Skin epidermis (tissue), 12 donors: ENCODE results near the gene SORBS1.

Source experiments
- H3K27ac ChIP-seq, 21 experiments: fragments of 200-600 bp; sonication (generic) in 11 of 21; one replicate each; pipeline ENCODE4 v1.5.0; 2020; ENCODE audit warnings: mild to moderate bottlenecking in 3 of 21, inconsistent platforms in 2 of 21, moderate library complexity in 2 of 21
- H3K4me3 ChIP-seq, 7 experiments: fragments of 200-600 bp; sonication (generic) in 2 of 7; one replicate each; pipeline ENCODE4 v1.5.0; 2020; ENCODE audit warnings: inconsistent platforms in 2 of 7, mild to moderate bottlenecking in 2 of 7, moderate library complexity in 1 of 7

SORBS1 gene

DNA sequence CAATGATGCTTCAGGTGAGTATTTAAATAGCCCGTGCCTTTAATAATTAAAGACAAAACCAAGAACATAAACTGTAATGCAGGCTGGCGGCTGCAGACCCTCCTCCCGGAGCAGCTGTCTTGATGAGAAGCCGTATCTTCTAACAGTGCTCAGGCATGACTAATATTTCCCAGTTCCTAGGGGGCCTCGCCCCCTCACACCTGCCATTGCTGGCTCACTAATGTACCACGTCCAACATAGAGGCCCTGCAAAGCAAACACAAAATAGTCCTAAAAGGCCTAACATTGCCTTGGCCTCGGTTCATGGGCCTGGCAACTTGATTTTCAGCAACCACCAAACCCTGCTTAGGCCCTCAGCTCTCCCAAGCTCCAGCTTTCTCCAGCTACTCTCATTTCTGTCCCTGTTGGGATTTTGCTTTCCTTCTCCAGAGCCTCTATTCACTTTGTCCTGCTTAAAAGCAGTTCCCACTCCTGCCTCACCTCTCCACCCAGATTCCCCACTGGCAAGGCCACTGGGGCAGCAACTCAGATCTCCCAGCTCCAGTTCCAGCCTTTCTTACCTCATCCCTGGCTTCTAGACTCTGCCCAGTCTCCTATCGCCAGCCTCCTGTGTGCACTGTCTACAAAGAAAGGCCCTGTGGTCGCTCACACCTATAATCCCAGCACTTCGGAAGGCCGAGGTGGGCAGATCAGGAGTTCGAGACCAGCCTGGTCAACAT lies 16.2 kb downstream of the SORBS1 start:
- no peak overlapping the region for H3K27ac ChIP-seq
- no peak overlapping the region for H3K4me3 ChIP-seq

DNA sequence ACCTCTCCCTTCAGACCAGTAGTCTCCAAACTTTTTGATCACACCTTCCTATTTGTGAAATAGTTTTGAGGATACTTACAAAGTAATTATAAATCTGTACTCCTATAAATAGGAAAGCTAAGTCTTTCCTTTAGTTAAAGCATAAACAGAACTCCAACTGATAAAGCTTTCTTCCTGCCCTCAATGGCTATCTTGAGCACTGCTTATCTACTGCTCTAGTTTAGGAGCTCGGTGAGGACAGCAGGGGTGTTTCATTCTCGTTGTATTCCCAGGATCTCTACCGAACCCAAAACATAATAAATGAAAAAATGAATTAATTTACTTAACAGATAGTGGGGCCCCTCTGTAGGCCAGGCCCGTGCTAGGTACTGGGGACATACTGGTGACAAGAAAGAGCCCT lies 17.7 kb downstream of the SORBS1 start:
- H3K4me3 ChIP-seq = no peak overlapping the region
- H3K27ac ChIP-seq = no peak overlapping the region

DNA sequence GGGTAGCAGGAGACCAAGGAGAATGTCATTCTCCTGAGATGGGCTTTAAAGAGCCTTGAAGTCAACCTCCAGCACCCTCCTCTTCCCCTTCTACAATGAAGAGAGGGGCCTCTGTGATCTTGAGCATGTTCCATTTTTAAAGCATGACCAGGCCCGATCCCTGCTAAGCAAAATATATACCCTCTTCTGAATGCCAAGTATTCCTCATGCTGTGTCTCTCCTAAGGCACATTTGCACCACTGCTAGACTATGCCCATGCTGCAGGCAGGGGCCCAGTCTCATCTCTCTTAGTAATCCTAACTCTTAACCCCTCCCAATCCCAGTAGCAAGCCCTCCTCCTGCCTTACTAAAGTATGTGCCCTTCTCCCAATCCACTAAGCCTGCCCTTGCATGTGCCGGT lies 18.4 kb downstream of the SORBS1 start:
- Histone ChIP-seq H3K4me3 (no peak overlapping the region), H3K27ac (no peak overlapping the region)

DNA sequence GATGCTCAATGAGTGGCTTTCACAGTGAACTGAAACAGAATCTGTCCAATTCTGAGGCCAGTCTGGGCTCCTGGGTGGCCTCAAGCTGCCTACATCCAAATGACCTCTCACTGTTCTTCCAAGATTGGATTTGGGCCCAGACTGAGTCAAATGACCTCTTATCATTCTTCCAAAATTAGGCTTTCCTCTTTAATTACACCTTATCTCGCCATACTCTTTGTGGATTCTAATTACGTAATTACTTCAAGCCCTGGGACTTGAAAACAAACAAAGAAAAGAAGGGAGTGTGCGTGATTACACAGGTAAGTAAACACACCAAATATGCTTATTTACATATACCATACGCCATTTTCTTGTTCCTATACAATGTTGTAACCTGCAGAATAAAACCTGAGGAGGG lies 18.8 kb downstream of the SORBS1 start:
- Histone ChIP-seq H3K4me3 (no peak overlapping the region), H3K27ac (no peak overlapping the region)

DNA sequence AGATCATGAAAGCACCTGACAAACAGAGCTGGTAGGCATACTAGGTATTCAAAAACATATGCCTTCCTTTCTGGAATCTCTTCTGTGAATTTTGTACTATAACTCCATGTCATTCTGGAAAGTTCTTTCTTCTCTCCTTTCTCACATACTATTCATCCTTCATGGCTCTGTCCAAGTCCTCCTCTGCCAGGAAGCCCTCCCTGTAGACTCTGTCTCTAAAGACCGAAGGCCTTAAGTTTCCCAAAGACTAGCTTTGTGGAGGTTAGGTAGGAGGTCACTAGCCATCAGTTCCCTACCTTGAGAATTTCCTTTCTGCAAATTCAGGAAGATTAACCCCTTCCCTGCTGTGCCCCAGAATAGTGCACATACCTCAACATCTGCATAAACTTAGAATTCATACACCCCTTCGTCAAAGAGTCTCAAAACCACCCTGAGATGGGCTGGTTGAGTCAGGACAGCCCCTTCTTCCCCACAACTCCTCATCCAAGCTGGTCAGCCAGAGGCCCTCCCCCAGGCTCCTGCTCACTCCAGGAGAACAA lies 20.6 kb downstream of the SORBS1 start:
- Histone ChIP-seq H3K27ac (no peak overlapping the region), H3K4me3 (no peak overlapping the region)

DNA sequence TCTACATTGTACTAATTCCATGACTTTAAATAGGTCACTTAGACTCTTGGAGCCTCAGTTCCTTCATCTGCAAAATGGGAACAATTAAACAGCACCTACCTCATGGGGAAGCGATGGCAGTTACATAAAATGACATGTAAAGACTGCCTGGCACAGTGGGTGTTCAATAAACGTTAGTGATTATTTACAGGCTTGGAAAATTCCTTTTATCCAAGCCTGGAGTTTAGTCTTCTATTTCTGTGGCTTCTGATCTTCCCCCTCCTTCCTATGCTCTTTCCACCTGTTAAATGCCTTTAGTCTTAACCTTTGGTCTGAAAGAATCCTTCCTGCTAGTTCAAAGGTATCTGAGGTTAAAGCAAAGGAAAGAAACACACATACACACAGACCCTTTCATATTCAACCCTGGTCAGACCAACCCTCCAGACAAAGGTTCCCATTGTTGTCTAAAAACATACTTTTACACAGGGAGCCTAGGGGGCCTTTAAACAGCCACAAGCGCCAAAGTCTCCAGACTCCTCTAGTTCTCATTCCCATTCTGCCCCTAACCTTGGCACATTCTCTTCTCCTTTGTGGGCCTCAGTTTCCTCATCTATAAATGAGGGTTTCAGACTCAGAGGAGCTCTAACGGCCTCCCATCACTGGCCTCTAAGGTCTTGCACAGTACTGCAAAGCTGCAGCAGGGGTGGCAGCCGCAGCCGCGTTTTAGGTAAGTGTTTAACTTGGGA lies 21.4 kb downstream of the SORBS1 start:
- H3K27ac ChIP-seq = no peak overlapping the region

DNA sequence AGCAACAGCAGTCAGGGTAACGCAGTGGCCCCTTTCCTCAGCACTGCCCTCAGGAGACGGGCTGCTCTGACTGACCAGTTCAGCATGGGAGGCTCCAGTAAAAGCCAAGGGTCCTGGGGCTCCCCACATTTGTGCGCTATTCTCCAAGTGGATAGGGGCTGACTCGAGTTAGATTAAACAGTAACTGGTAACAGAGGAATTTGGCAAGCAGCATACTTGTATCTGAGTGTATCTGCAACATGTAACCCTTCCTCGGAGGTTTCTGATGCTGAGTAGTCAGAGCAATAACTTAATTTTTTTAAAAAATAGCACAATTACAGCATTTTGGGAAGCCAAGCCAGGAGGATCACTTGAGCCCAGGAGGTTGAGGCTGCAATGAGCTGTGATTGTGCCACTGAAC lies 22.8 kb downstream of the SORBS1 start:
- H3K4me3 ChIP-seq = no peak overlapping the region
- H3K27ac ChIP-seq = no peak overlapping the region

More for the DNA sequence above, 21.4 kb downstream of the SORBS1 start:
- no peak overlapping the region for H3K4me3 ChIP-seq

DNA sequence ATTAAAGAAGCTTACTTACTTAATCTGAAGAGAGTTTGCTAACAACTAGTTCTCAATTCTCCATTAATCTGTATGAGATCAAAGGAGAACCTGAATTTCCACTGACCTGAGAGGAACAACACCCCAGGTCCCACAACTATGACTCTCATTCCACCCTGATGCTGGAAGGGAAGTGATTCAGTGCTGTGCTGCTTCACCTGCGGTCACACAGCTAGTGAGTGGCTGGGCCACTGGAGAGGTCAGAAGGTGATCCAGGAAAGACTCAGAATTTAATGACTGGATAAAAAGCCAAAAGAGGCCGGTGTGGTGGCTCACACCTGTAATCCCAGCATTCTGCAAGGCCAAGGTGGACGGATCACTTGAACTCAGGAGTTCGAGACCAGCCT lies 23.6 kb downstream of the SORBS1 start:
- no peak overlapping the region for H3K4me3 ChIP-seq
- no peak overlapping the region for H3K27ac ChIP-seq

DNA sequence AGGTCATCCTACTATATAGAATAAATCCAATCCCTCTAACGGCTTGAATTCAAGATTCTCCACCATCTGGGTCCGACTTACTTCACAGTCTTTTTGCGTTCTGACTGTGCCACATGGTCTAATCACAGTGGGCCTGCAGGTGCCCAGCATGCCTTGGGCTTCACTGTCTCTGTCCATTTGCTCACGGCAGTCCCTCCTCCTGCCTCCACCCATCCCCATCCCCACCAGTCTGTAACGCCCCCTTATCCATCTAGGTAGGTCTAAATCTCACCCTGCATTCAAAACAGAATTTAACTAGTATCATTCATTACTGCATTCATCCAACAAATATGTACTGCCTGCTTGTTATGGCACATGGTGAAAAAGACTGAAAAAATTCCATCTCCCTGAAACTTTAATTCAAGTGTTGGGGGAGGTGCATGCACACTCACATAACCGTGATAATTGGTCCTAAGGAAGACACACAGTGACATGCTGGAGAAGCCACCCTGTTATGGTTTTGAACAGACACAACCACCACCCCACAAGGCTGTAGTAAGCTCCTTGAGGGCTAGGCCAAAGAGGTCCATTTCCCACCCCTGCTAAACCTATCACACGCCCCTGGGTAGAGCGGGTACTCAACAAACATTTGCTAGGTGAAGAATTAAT lies 24.2 kb downstream of the SORBS1 start:
- H3K4me3 ChIP-seq = no peak overlapping the region
- H3K27ac ChIP-seq = no peak overlapping the region

DNA sequence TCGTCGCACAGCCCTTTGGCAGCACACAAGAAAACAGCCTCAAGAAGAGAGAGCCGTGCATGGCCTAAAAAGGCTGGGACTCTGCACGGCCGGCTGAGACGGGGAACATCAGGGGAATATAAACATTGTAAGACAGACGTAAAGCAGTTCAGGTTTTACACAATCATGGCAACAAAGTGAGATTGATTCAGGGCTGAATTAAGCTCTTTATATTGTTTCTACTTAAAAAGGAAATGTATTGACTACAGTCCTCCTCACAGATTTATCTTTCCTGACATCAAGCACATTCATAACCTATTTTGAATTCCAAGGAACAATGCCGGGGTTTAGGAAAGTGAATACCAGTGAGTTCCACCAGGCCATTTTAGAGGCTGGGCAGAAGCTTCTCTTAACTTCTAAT lies 25.2 kb downstream of the SORBS1 start:
- Histone ChIP-seq H3K27ac (no peak overlapping the region), H3K4me3 (no peak overlapping the region)

DNA sequence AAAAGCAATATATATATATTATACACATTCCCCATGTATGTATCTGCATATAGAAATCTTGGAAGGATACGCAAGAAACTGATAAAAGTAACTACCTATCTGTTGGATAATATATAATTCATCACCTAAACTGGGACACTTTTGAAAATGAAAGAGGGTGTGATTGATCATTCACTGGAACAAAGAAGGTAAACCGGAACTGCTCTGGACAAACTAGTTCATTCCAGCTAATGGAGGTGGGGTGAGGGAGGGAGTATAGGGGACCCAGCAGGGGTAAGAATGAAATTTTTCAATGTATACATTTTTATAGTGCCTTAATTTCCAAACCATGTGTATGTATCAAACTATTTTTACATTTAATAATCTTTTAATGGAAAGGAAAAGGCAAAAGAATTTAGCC lies 25.6 kb downstream of the SORBS1 start:
- H3K4me3 ChIP-seq = no peak overlapping the region
- H3K27ac ChIP-seq = no peak overlapping the region

DNA sequence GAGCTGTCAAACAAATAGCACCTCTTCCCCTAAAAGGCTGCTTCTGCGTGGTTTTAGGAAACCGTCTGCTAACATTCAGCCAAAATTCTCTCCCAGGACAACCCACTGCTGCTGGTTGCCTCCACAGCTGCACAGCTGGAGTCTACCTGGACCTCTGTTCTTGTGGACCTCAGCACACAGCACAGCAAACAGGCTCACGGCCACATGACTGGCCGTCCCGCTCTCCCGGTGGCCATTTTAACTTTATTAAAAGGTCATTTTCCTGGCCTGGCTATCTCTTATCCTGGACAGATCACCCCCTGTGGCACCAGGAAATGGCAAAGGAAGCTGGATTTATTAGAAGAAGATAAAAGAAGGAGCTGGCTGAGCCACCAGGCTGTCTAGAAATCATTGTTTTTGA lies 27.6 kb downstream of the SORBS1 start:
- no peak overlapping the region for H3K4me3 ChIP-seq
- no peak overlapping the region for H3K27ac ChIP-seq

DNA sequence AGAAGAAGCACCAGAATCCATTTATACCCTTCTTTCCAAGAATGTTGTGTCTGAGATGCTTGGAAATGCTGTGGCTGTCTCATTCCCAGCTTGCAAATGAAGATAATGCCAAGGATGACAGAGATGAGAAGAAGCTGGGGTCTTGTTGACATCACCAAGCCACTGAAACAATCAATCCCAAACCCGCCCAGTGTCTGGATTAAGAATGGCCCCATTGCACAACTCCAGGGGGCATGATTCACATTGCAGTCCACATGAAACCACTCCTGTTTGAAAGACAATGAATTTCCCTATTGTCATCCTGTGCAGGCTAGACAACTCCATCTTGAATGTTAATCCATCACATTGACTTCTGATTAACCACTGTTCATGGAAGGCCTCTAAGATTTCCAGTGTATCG lies 28.6 kb downstream of the SORBS1 start:
- no peak overlapping the region for H3K27ac ChIP-seq
- no peak overlapping the region for H3K4me3 ChIP-seq

DNA sequence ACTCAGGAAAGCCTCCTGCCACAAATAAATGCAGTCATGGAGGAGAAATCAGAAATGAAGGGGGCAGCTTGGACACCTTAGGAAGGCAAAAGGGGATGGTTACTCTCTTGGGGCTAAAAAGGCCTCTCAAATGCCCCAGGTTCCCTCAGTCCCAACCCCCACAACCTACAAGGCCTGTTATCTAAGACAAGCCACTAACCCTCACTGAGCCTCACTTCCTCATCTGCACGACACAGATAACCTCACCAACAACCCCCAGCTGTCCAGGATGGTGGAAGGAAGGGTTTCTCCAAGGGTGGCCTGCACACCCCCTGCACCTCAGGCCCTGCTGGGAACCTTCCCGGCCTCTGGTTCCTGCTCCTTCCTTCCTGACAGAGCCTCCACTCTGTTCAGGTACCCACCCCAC lies 29.2 kb downstream of the SORBS1 start:
- H3K4me3 ChIP-seq = no peak overlapping the region
- no peak overlapping the region for H3K27ac ChIP-seq

DNA sequence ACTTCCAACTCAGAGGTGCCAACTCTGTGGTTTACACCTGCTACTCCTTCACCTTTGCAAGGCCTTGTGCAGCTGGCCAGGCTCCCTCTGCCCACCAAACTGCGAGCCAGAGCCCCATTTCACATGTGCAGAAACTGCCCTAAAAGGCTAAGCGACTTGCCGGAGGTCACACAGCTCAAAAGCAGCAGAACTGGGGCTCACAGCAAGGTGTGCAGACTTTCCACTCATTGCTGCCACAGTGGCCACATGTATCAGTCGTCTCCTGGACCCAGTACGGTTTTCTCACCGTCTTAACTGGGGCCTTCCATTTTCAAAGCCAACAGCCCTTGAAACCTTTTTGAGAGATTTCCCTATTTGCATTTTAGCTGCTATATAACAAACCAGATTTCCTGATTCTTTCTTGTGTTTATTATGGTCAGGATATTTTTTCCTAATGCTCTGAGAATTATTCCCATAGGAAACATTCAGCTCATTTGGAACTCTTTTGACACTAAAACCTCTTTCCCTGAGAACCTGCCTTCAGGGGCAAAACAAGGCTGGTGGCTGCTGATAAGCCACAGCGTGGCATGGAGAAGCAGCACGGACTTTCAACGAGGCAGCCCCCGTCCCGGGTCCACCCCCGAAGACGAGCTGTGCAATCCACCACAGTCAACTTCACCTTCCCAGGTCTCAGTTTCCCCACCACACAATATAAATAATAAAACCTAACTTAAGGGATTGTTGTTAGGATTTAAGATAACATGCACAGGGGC lies 29.9 kb downstream of the SORBS1 start:
- H3K27ac ChIP-seq = no peak overlapping the region
- H3K4me3 ChIP-seq = no peak overlapping the region

DNA sequence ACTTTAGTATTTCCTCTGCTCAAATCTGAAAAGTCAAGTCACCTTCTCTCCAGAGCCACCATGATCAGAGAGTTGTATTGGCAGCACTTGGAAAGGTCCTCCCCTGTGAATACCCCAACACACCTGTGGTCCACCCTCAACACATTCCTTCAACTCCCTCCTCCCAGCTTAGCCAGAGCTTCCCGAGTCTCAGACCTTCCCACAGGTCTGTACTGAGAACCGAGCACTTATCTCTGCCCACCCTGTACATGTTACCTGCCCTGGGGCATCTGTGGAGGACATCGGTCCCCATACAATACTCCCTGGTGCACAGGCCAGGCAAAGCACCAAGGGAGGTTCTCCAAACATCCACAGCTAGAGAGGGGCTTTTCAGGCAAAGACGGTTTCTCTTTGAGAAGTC lies 30.6 kb downstream of the SORBS1 start:
- H3K27ac ChIP-seq = no peak overlapping the region

DNA sequence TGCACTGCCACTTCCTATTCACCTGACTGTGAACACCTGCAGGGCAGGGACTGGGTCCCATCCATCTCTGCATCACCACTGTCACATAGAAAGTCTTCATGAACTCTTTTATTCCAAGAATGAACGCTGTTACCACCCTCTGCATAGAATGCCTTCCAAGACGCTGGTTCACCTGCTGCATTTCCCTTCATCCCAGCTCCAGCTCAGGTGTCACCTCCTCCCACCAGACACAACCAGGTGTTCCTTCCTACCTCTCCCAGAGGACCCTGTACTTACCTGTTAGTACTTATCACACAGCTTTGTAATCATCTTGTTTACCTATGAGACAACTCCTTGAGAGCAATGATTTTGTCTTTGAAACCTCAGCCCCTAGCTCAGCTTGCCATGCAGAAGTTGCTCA lies 31.1 kb downstream of the SORBS1 start:
- Histone ChIP-seq H3K4me3 (no peak overlapping the region), H3K27ac (no peak overlapping the region)

More for the DNA sequence above, 30.6 kb downstream of the SORBS1 start:
- no peak overlapping the region for H3K4me3 ChIP-seq

DNA sequence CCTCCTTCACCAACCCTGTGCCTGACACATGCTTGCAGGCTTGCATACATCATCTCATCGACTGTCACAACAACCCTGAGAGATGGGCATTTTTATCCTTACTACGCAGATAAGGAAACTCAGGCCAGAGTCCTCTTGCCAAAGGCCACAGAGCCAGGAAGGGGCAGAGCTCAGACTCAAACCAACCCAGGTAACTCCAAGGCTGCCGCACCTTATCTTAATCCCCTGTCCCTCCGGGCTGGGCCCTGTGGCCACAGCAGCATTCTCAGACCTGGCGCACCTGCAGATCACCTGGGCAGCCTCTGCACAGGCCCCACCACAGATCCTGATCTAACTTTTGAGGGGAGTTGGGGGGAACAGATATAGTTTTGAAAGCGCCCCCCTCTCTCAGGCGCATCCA lies 35.1 kb downstream of the SORBS1 start:
- no peak overlapping the region for H3K4me3 ChIP-seq
- H3K27ac ChIP-seq = no peak overlapping the region

DNA sequence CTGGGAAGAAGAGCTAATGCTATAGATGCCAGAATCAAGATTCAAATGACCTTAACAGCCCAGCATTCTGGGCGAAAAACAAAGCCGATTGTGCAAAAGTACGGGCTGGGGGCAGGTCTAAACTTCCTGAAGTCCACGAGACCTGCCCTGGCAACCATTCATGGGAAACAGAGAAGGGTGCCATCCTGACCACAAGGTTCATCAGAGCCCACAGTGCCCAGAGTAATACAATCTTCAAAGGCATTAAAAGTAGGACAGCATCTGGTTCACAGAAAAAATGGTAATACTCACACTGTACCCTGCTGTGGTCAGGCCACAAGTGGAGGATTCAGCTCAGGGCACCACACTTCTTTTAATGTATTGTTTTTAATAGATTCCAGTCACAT lies 36.1 kb downstream of the SORBS1 start:
- Histone ChIP-seq H3K4me3 (no peak overlapping the region), H3K27ac (peak overlapping the region in 1 of 21 experiments; percentile 29)

DNA sequence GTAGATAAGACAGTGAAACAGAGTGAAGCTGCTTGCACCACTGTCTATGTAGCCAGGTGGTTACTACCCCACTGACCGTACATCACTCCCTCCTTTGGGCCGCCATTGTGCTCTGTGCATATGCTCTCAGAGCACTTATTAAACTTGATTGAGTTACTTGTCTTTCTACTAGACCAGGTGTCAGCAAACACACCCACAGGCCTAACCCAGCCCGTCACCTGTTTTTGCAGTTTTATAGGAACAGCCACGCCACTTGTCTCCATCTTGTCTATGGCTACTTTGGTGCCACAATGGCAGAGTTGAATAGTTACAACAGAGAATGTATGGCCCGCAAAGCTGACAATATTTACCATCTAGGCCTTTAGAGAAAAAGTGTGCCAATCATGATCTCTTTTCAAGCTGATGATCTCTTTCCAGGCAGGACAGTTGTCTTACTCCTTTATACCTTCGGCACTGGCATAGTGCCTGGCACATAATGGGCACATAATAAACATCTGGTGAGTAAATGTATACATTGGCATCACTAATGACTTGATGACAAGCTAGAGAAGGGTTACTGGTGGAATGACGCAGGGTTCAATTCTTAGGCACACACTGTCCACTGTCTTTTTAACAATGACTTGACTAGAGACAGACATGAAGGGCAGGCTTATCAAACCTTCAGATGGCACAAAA lies 36.7 kb downstream of the SORBS1 start:
- Histone ChIP-seq H3K27ac (peak overlapping the region in 1 of 21 experiments; percentile 29), H3K4me3 (no peak overlapping the region)
